Left ventricle myocardium superior (tissue), 1 donor: ENCODE measurements around the gene PATE4. TPM values are rescaled to one million over a fixed set of nuclear protein-coding genes. Genes with fewer than 3 reads are reported as not detected.
"Not testable (repeated sequence)": the region's sequence is repeated elsewhere in the genome, so short reads cannot be mapped to it uniquely, and the experiment has no call there.

Experiments used
- ATAC-seq: fragments of 200-7000 bp; cut with Tn5 transposase; one replicate; pipeline ENCODE4 v1.9.1; 2020; ENCODE audit warnings: mild to moderate bottlenecking, moderate library complexity
- DNase-seq: peaks from one replicate; pipeline ENCODE4 v3.0.0-alpha.2; 2020
- intact Hi-C: fragments of 100-400 bp; cut with micrococcal nuclease; formaldehyde crosslinking; loops from one replicate; pipeline ENCODE4 v1.11.0; 2022
- long read RNA-seq: library from polyadenylated mRNA; unstranded; transcript quantifications from one replicate; pipeline ENCODE4 v2.0.0, GENCODE V29; 2021
- total RNA-seq: library from RNA; stranded (reverse); fragmentation: NEBNext Ultra II Directional; extraction: Animal tissue kit (Norgen Biotek cat#: 25700); gene quantifications from one replicate; pipeline ENCODE4 v1.2.1, GENCODE V29; 2021
- donor health status: DM: no; HTN: yes; CAD: no; lungs with severe emphysema.

PATE4 gene, protein sequence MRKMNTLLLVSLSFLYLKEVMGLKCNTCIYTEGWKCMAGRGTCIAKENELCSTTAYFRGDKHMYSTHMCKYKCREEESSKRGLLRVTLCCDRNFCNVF
- not detected for total RNA-seq
- long read RNA-seq = 0 reads

DNA sequence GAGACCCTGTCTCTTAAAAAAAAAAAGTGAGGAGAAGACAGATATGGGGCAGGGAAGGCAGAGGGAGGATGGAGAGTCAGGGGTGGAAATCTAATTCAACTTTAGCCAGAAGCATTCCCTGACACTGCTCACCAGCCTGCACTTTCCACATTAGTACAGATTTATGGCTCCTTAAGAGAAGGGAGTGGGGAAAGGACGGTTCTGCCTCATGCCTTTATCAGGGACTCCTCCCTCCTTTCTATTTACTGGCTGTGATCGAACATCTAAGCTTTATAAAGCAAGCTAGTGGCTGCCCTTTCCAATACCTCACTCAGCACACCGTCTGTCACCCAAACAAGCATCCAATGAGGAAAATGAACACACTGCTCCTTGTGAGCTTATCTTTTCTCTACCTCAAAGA, at the start of gene PATE4:
Gene PATE4 (plus strand): TSS at position 301 of the 400 bp plus-strand sequence. CDS start 44 bp downstream, at position 345.
- no peak for ATAC-seq
- DNase-seq = no peak
- intact Hi-C loops = no loop called here

DNA sequence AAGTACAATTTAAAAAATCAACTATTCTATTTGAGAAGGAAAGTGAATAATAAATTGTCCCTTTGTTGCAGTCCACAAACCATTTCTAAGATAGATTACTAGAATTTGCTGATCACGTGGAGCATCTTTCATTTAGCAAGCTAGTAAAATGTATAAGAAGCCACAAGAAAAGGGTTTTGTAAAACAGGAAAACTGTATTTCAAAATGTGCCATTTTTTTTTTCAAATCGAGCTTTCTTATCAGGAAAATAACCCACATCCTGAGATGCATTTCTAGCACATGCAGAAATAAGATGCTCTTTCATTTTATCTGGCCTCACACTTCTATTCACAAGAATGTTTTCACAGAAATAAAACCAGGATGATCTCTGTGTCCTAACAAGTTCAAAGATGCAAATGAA, 48.4 kb upstream of the PATE4 start:
- no peak for ATAC-seq
- no peak for DNase-seq

DNA sequence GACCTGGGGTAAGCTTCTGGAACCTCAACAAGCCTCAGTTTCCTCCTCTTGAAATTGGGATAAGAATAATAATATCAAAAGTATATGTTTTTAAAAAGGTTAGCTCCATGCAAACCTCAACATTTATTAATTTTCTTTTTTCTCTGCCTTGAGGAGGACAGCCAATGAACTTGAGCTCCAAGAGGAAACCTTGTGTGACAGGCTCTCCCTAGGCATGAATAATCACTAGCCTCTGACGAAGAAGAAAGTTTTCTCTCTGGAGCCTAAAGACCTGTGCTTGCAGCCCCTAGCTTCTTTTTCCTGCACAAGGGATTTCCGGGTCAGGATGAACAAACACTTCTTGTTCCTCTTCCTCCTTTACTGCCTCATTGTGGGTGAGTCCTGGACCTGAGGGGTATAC, 45.3 kb upstream of the PATE4 start, which contains the start of gene PATE3:
Gene PATE3 (plus strand): TSS at position 301 of the 400 bp plus-strand sequence. CDS start 25 bp downstream, at position 326.
- DNase-seq = no peak
- intact Hi-C loops = no loop called here
- ATAC-seq = no peak

More for the DNA sequence above, 48.4 kb upstream of the PATE4 start:
- intact Hi-C loops = no loop called here

DNA sequence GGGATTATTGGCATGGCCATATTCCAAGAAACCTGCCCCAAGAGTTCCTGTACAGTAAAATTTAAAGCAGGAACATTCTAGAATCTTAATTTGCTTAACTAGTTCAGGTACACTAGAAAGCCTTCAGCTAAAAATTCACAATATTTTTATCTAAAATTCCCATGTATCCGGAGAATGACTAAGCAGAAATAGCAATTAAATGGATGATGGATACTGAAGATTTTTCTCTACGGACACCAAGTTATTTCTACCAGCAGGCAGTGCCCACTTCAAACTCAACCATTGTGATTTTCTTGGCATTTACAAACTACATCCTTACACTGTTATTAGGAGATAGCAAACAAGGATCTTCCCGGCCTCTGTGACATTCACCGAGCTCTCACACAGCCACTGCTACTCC, 42.3 kb upstream of the PATE4 start:
- ATAC-seq = no peak
- intact Hi-C loops = no loop called here

DNA sequence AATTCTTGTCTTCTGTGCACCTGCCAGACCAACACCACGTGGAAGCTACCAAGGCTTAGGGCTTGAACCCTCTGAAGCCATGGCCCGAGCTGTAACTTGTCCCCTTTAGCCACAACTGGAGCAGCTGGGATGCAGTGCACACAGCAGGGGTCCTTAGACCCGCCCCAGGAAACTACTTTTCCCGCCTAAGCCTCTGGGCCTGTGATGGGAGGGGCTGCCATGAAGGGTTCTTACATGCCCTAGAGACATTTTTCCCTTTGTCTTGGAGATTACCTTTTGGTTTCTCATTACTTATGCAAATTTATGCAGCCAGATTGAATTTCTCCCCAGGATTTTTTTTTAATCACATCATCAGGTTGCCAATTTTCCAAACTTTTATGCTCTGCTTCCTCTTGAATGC, 35.5 kb upstream of the PATE4 start:
- ATAC-seq (no peak), DNase-seq (no peak)
- intact Hi-C loops = no loop called here

More for the DNA sequence above, 42.3 kb upstream of the PATE4 start:
- DNase-seq = no peak

DNA sequence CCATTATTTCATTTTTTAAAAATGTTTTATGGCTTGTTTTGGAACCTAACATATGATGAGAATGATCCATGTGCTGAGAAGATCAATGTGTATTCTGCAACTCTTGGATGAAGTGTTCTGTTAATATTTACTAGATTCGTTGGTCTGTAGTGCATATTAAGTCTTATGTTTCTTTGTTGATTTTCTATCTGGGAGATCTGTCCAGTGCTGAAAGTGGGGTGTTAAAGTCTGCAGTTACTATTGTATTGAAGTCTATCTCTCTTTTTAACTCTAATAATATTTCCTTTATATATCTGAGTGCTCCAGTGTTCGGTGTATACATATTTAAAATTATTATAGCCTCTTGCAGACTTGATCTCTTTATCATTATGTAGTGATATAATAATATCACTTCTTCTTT, 33.3 kb upstream of the PATE4 start:
- DNase-seq (no peak), ATAC-seq (no peak)
- intact Hi-C loops = no loop called here

DNA sequence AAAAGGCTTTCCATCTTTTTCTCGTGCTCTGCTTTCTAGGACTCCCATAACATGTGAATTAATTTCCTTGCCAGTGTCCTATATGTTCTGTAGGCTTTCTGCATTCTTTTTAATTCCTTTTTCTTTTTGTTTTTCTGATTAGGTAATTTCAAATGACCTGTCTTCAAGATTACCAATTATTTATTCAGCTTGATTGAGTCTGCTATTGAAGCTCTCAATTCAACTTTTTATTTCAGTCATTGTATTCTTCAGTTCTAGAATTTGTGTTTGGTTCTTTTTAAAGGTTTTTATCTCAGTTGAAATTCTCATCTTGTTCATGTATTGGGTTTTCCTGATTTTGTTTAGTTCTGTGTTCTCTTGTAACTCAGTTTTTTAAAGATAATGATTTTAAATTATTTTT, 30.7 kb upstream of the PATE4 start:
- intact Hi-C loops = no loop called here
- DNase-seq (no peak), ATAC-seq (no peak)

DNA sequence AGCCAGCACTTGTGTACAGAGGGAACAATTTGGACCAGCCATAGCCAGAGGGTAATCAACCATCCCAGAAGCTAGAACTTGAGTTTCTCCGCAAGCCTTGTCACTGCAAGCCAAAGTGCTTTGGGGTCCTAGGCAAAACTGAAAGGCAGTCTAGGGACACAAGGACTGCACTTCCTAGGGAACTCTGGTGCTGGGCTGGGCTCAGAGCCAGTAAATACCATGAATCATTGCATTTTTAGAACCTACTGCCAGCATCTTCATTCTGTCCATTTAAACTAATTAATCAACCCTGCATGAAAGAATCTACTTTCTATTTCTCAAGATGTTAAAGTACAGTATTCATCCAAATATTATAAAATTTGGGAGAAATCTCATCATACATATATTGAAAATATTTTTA, 25.2 kb upstream of the PATE4 start:
- no peak for DNase-seq
- intact Hi-C loops = no loop called here
- no peak for ATAC-seq

DNA sequence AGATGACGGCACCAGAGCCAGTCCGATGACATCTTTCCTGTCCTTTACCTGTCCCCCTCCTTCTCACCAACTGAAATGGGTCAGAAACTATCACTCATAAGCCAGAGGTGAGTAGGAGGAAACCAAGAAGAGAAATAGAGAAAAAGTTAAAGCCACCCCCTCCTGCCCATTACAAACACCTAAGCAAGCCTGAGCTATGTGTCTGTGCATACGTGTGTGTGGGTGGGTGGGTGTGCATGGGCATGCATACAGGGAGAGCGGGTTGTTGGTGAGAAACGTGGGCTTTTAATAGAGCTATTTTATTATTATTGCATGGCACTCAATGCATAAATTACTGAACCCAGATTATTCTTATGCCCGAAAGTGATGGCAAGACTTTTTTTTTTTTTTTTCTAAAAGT, 2.6 kb downstream of the PATE4 start:
- ATAC-seq (no peak), DNase-seq (no peak)
- intact Hi-C loops = no loop called here

DNA sequence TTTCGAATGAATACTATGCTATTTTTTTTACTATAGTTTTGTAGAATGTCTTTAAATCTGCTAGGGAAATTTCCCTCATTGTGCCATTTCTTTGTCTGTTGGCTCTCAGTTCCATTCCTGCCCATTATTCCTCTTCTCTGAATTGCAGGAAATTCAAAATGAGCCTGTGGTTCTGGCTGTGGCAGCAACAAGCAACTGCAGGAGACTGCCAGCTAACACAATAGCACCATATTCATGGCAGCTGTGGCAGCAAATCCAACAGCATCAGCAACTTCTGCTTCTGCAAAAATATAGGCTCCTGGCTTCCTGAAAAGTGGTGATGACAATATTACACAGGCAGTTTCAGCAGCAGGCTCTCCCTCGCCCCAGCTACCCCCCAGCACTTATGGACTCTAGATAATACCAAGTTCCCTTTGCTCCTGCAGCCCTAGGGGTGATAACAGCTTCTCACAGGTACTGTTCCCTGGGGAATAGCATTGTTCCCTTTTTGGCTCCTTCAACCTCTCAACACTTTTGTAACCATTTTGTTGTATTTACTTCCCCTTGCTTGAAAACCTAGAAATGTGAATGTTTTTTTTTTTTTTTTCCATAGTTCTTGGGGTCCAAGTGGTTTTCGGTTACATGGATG, 9.3 kb downstream of the PATE4 start:
- no peak for DNase-seq
- no peak for ATAC-seq
- intact Hi-C loops = no loop called here

DNA sequence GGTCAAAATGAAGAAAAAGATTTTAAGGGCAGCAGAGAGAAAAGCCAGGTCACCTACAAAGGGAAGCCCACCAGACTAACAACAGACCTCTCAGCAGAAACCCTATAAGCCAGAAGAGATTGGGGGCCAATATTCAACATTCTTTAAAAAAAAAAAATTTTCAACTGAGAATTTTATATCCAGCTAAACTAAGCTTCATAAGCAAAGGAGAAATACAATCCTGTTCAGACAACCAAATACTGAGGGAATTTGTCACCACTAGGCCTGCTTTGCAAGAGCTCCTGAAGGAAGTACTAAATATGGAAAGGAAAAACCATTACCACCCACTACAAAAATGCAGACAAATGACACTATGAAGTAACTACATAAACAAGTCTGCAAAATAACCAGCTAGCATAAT, 13.1 kb downstream of the PATE4 start:
- ATAC-seq (no peak), DNase-seq (no peak)
- intact Hi-C loops = no loop called here

DNA sequence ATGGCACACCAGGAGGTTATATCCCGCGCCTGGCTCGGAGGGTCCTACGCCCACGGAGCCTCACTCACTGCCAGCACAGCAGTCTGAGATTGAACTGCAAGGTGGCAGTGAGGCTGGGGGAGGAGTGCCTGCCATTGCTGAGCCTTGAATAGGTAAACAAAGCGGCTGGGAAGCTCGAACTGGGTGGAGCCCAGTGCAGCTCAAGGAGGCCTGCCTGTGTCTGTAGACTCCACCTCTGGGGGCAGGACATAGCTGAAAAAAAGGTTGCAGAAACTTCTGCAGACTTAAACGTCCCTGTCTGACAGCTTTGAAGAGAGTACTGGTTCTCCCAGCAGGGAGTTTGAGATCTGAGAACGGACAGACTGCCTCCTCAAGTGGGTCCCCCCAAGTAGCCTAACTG, 24.6 kb downstream of the PATE4 start:
- DNase-seq, ATAC-seq, intact Hi-C loops: not testable (repeated sequence)

DNA sequence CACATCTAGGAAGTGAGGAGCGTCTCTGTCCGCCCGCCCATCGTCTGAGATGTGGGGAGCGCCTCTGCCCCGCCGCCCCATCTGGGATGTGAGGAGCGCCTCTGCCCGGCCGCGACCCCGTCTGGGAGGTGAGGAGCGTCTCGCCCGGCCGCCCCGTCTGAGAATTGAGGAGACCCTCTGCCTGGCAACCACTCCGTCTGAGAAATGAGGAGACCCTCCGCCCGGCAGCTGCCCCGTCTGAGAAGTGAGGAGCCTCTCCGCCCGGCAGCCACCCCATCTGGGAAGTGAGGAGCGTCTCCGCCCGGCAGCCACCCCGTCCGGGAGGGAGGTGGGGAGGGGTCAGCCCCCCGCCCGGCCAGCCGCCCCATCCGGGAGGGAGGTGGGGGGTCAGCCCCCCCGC, 29.7 kb downstream of the PATE4 start:
- ATAC-seq, DNase-seq, intact Hi-C loops: not testable (repeated sequence)

DNA sequence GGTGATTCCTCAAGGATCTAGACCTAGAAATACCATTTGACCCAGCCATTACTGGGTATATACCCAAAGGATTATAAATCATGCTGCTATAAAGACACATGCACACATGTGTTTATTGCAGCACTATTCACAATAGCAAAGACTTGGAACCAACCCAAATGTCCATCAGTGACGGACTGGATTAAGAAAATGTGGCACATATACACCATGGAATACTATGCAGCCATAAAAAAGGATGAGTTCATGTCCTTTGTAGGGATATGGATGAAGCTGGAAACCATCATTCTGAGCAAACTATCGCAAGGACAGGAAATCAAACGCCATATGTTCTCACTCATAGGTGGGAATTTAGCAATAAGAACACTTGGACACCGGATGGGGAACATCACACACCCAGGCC, 32.2 kb downstream of the PATE4 start:
- intact Hi-C loops, DNase-seq, ATAC-seq: not testable (repeated sequence)

DNA sequence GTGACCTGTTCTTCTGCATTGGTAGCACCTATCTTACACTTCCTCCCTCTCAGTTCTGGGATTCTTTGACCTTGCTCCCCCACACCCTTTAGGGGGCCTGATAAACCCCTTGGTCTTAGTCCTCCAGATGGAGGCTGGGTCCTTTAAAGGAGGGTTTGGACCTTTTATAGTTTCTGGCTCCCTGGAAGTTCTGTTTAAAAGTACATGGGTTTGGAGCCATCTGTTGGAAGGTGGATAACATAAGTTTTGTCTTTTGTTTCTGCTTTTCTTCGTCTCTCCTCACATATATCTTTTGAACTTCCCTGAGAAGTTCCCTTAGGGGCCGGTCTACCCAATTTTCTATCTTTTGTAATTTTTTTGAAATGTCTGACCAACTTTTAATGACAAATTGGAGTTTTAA, 36.4 kb downstream of the PATE4 start:
- ATAC-seq = no peak

DNA sequence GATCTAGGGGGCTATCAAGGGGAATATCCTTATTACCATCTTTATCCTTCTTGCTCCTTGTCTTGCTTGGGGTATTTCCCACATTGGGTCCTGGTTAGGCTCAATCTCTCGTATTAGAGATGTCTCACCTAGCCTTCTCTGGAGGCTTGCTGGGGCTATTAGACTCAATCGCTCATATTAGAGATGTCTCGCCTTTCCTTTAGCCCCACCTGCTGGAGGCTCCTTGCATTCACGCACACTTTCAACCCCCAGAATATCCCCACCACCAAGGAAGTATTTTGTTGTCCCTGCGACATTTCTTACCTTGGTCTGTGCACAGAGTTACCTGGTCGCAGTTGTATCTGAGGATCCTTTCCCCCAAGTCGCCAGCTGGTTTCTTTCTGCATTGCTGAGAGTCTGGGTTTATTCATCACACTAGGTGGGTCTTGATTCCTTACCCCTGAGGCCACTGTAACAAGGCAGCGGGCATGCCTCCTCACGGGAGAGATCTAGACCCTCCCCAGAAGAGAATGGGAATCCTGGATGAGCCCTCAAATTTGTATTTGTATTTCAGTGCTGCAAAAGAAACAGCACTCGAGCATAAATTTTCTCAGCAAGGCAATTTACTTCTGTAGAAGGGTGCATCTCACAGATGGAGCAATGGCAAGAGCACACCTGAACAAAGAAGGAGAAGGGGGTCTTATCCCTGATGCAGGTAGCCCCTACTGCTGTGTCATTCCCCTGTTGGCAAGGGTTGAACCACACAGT, 38.4 kb downstream of the PATE4 start:
- DNase-seq = no peak
- intact Hi-C loops = no loop called here
- no peak for ATAC-seq

More for the DNA sequence above, 36.4 kb downstream of the PATE4 start:
- no peak for DNase-seq
- intact Hi-C loops = no loop called here

DNA sequence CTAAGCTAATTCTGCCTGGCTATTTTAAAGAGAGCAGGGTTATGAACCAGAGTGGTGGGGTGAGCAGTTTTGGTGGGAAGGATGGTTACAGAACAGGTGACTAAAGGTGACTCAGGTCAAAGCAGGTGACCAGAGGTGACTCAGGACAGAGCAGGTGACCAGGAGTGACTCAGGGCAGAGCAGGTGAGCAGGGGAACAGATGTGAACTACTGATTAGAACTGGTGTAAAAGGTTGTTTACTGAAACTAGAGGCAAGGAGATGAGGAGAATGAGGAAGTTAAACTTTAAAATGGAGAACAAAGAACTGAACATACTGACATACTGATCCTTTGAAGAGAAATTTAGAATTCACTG, 39.0 kb downstream of the PATE4 start:
- DNase-seq (no peak), ATAC-seq (no peak)
- intact Hi-C loops = no loop called here

DNA sequence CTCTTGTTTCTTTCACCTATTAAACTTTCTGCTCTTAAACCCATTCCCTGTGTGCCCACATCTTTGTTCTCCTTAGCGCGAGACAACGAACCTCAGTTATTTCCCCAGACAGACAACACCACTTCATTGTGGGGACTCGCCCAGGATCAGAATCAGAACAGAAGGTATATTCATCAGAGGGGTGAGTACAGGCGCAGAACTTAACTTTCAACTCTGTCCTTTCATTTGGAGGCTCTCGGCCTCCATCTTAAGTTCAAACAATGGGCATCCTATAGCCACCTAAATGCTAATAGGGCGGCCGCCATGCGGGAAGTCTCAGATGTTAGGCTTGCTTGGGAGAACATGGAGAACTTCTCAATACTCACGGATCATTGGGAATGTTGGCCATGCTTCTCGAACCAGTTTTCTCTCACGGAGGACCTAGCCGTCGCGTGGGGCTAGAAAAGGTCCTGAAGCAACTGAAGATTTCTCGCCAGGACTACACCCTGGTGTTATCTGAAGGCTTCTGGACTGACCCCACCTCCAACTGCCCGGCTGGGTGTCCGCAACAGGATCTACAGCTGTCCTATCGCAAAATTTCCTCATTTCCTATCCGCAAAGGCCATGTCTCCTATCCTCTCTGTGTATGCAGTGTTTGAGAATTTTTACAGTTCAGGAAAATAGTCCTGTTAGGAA, 40.9 kb downstream of the PATE4 start:
- DNase-seq = no peak
- ATAC-seq = peak; percentile 55
- intact Hi-C loops = no loop called here

DNA sequence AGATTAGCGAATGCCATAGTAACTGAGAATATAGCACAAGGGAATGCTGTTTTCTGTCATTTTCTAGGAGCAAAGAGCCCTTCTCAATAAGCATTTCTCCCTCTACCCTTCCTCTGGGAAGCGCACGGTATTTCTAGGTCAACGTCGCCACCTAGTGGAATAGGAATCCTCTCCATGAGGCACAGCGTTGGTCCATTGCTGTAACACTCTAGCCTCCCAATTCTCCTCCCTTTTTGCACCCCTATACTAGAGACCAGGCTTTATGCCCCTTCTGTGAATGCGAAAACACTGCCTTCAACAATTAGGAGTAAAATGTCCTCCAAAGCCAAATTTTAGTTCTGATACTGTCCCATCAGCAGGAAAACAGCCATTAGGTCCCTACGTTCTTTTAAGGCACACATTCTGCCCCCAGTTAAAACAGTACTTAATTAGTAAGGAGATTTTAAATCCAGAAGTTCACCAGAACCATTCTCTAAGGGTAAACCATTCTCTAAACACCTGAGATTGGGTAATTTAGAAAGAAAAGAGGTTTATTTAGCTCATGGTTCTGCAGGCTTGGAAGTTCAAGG, 41.5 kb downstream of the PATE4 start:
- intact Hi-C loops = no loop called here
- DNase-seq (no peak), ATAC-seq (peak; percentile 96)

DNA sequence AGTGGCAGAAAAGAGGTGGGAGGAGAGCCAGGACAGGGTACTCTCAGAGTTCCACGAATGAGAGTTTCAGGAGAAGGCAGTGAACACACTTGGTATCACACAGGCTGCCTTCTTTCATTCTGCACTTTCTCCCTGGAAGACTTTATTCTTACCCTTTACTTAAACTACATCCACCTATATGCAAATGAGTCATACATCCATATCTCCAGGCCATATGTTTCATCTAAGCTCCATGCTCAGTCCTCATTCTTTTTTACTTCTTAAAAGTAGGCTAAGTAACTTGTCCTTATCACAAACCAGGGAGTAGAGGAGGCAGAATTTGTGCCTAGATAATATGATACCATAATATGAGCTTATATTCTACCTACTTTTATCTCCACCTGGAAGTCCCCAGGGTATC, 48.2 kb downstream of the PATE4 start:
- ATAC-seq (no peak), DNase-seq (no peak)
- intact Hi-C loops = no loop called here
